Activated gamma-delta T cell treated with Interleukin-2 at 50 U/mL for 16 hours (primary cell): ENCODE measurements around the gene NDUFAF8.

Experiments
- DNase-seq: peaks from one replicate; pipeline ENCODE4 v3.0.0-alpha.2; 2020

The NDUFAF8 gene

GRCh38 chr17:81277946-81278693 lies 39.0 kb downstream of the NDUFAF8 start:
- DNase-seq = no peak

- no peak for DNase-seq
These were observed 39.7 kb downstream of the NDUFAF8 start for GRCh38 chr17:81278831-81279230.

GRCh38 chr17:81279278-81280275 lies 40.5 kb downstream of the NDUFAF8 start:
- DNase-seq = no peak

GRCh38 chr17:81280571-81280970 lies 41.5 kb downstream of the NDUFAF8 start:
- DNase-seq = no peak

- no peak for DNase-seq
These were observed 43.0 kb downstream of the NDUFAF8 start for GRCh38 chr17:81282141-81282540.

- DNase-seq = no peak
These were observed 43.8 kb downstream of the NDUFAF8 start for GRCh38 chr17:81282876-81283275.

GRCh38 chr17:81285179-81285878 lies 46.2 kb downstream of the NDUFAF8 start:
- peak; percentile 45 for DNase-seq

GRCh38 chr17:81285894-81286293 lies 46.8 kb downstream of the NDUFAF8 start:
- DNase-seq = no peak

- DNase-seq = no peak
These were observed 47.5 kb downstream of the NDUFAF8 start for GRCh38 chr17:81286491-81287145.

GRCh38 chr17:81287152-81287551 lies 48.0 kb downstream of the NDUFAF8 start:
- no peak for DNase-seq

GRCh38 chr17:81287741-81288430 lies 48.8 kb downstream of the NDUFAF8 start:
- no peak for DNase-seq

- DNase-seq = no peak
These were observed 49.6 kb downstream of the NDUFAF8 start for GRCh38 chr17:81288715-81289114.

GRCh38 chr17:81289627-81290026 lies 50.5 kb downstream of the NDUFAF8 start:
- no peak for DNase-seq

GRCh38 chr17:81290230-81290629 lies 51.1 kb downstream of the NDUFAF8 start:
- no peak for DNase-seq
